NK-92 (cell line): ENCODE measurements around the gene LSM3.
A peak's percentile ranks its signal among the peaks of the same experiment; 100 is the strongest.

Source experiments
- DNase-seq: peaks from one replicate; lab custom pipeline; 2025; ENCODE audit not compliant: unreplicated experiment; lab: John Stamatoyannopoulos, UW

The LSM3 gene

DNA sequence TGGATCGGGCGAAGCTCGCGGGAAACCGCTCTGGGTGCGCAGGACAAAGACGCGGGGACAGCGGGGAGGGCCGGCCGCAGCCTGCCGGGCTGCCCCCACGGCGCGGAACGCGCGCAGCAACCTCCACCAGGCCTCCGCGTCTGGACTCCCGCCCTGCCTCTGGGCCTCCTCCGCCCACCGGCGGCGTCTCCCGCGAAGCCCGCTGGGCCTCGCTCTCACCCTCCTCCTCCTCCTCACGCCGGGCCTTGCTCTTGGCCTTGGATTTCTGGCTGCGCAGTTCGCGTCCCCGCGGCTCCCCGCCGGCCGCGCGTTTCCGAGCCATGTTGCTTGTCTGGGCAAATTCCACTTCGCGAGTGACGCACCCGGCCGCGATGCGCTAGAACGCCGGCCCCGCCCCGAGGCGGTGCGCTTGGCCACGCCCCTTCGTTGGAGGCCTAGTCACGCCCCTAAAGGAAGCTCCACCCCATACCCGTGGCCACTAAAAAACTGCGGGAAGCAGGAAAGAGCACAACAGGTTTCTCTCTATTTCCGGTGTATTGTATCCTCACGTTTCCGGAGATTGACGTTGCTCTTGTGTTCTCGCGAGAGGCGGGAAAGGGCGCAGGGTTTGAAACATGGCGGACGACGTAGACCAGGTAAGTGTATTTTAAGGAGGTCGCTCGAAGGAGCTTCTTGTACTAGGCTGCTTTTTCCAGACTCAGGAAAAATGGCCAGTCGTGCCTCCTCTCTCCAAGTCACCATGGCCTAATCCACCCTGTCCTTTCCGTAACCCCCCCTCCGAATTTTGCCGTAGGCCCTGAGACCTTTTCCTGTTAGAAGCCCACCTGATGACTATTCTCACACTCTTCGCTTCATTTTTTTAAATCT, at the start of gene LSM3, which contains the start of gene XPC:
Gene LSM3, plus strand, starts transcription at position 571 of the 867 bp plus-strand sequence. Its CDS starts 44 bp downstream, at position 615.
Gene XPC, minus strand, starts transcription at position 355 of the 867 bp plus-strand sequence. Its CDS starts 33 bp downstream, at position 322.
- DNase-seq: peak; percentile 74

DNA sequence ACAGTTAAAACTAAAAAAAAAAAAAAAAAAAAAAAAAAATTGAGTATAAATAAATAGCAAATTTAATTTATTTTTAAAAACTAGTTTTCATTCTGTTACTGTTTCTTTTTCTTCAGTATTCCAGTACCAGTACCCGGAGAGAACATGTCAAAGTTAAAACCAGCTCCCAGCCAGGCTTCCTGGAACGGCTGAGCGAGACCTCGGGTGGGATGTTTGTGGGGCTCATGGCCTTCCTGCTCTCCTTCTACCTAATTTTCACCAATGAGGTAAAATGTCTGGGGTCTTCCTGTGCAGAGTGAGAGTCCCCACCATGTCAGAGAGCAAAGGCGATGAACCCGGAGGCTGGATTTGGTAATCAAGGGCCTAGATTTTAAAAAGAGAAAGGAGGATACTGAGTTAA, 49.3 kb upstream of the LSM3 start:
- DNase-seq: no peak

DNA sequence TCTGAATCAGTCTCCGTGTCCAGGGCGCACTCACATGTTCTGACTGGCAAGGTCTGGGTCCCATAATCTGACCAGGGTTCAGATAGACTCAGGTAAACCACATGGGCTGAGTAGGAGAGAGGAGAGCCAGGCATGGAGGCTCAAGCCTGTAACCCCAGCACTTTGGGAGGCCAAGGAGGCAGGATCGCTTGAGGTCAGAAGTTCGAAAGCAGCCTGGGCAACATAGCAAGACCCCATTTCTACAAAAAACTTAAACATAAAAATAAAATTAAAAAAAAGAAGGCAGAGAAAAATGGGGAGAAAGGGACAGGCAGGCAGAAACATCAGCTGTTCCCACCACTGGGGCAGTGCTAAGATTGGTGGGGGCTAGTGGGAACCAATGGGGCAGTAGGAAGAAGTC, 48.4 kb upstream of the LSM3 start:
- DNase-seq: no peak

DNA sequence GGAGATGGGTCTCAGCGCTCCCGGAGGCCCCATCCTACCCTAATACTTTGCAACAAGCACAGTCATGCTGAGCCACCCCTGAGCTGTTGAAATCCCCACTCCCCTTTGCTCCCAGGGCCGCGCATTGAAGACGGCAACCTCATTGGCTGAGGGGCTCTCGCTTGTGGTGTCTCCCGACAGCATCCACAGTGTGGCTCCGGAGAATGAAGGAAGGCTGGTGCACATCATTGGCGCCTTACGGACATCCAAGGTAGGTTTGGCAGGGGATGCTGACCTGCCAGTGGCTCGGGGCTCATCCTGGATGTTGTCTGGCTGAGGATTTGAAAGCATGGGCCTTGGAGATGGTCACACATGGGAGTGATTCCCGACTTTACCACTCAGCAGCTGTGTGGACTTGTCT, 47.9 kb upstream of the LSM3 start:
- no peak for DNase-seq

DNA sequence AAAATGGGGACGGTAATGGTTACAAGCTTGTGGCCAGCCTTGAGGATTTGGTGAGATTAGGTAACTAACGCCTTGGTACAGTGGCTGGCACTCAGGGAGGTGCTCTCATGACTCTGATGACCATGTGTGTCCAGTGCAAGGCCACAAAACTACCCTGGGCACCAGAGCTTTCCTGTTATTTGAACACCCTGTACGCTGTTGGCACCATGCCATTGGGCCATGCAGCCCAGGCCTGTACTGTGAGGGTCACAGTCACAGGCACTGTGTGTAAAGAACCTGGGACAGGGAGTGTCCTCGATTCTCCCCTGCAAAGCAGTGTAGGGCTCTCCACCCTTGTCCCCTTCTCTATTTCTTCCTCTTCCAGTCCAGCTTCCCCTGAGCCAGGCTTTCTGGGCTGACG, 47.5 kb upstream of the LSM3 start:
- no peak for DNase-seq

DNA sequence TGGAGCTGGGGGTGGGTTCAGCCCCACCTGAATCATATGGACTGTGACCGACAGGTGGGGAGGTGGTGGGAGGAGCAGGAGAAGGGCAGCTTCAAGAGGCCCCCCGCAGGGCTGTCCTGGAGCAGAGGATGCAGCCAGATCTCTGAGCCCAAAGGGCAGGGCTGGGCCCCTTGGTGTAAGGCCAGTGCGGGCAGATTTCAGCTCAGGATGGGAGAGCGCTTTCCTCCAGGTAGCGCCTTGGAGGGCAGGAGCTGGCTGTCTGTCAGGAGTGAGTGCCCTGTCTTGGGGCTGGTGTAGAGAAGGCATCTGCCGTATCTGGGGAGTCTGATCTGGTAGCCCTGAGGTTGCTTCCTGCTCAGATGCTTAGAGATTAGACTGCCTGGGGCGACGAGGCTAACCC, 46.5 kb upstream of the LSM3 start:
- DNase-seq: no peak

DNA sequence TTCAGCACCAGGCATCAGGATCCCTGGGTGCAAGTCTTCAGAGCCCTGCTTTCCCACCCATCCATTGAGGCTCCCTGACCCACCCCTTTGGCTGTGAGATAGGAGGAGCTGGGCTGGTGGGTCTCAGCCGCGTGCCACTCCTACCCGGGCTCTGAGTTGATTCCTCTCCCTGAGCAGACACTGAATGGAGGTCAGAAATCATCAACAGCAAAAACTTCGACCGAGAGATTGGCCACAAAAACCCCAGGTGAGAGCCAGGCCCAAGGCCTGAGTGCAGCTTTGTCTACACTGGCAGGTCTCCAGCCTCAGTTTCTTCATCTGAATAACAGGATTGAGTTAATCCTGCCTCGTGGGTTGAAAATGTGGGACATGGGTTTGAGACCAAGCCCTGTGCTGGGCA, 45.9 kb upstream of the LSM3 start:
- DNase-seq: no peak

DNA sequence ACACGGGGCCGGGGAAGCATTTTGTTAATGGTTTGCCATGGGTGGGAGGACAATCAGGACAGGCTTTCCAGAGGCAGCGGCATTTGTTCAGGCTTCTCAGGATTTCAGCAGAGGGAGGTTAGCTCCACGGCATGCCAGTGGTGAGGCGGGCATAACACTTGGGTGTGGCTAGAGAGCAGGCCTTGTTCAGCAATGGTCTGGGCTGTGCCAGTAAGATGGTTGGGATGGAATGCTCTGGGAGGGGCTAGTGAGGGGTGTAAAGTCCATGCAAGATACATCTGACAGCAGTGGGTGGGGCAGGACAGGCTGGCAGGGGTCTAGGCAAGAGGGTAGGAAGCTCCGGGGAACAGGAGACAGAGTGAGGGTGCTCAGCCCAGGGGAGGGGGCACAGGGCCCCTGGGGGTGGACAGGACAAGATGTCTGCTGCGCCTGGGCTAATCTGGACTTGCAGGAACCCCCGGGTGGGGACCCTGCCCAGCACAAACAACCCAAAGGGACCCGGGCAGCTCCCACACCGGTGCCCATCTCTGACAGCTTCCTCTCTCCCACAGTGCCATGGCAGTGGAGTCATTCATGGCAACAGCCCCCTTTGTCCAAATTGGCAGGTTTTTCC, 45.3 kb upstream of the LSM3 start:
- no peak for DNase-seq

DNA sequence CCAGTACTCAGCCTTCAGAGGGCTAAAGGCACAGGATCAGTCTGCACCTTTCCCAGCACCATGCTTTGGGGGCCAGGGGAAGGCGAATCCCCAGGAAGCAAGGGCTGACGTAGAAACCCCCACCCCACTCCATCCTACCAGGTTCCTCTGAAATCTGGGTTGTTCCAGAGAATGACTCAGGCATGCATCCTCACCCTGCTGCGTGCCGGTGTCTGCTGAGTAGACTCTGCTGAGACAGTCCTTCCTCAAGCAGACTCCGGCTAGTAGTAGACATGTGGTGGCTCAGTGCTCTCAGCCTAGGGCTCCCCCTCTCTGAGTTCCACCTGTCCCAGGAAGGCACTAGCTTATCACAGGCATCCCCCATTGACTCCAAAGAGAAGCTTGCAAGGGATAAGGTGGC, 44.7 kb upstream of the LSM3 start:
- DNase-seq: no peak

DNA sequence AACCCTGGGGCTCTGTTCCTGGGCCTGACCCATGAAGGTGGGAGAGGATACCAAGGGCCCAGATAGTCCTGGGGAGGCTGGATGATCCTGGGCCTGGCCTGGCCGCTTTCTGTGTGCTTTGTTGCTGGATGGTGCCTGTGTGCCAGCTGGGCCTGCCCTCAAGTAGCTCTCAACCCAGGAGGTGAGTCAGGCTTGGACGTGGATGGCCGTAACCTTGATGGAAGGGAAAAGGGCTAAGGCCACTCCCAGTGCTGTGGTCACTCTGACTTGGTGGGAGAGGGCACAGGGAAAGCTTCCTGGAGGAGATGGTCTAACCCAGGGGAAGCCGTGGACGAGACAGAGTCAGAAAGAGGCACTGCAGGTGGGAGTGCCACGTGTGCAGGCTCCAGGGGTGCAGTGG, 44.3 kb upstream of the LSM3 start:
- no peak for DNase-seq

DNA sequence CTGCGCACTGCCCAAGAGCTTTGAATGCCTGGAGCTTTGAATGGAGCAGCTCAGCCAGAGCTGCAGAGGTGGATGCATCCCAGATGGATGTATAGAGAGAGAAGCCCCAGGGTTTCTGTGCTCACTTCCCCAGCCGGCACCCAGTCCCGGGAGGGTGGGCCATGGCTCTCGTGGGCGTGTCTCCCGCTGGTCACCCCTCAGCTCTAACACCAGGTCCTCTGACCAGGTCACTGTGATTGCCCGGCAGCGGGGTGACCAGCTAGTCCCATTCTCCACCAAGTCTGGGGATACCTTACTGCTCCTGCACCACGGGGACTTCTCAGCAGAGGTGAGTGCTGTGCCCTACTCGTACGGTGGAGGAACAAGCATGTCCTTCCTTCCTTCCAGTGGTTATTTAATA, 43.0 kb upstream of the LSM3 start:
- DNase-seq: no peak

DNA sequence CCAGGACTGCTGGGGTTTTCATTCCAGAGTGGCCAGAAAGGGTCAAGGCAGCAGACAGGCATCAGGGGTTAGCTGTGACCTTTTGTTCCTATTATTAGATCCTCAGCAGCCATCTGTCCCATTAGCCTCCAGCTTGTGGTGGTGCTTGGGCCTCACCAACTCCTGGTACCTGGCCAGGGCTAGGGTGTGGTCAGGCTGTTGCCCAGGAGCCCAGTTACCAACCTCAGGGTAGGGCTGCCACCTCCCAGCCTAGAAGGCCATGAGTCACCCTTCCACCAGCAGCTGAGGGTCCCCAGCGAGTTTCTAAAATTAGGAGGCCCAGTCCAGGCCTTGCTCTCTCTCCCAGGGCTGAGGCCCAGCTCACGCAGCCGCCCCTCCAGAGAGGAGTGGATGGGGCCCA, 41.6 kb upstream of the LSM3 start:
- DNase-seq: no peak

DNA sequence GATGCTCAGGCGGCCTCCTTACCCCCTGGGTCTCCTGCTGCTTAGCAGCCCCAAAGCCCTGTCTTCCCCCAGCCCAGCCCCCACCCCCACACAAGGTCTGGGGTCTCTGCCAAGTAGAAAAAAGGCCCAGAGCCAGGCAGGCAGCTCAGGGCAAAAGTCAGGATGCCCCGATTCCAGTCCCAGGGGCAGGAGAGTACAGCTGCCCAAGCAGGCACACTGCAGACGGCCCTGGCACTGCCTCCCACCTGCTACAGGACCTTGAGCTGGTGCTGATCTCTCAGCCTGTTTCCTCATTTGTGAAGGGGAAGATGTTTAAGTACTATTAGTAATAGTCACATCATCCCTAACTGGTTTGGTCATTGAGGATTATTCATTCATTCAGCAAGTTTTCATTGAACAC, 41.2 kb upstream of the LSM3 start:
- DNase-seq: no peak

DNA sequence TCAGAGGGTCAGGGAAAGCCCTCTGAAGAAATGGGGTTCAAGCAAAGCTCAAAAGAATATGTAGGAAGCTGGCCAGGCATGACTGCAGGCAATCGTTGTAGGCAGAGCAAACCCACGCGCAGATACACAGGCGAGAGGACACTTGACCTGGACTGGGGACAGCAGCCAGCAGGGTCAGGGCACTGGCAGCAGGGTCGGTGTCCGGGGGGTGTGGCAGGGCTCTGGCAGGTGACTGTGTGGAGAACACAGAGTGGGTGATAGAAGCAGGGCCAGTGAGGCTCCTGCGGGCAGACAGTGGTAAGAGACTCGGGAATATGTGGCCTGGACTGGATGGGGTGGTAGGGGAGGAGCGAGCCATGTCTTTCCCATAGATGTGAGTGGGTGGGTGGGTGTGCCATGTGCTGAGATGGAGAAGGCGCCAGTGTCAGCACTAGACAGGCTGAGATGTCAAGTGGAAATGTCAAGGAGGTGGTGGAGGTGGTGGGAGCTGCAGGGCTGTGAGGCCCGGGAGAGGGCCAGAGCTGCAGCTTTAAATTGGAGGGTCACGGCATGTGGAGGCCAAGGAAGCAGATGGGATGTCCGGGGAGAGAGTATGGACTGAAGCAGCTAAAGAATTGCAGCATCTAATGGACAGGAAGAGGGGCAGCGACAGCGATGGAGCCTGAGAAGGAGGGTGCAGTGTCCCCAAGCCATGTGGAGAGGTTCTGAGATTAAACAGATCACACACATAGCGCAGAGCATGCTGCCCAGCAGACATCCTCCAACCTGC, 40.3 kb upstream of the LSM3 start:
- no peak for DNase-seq

DNA sequence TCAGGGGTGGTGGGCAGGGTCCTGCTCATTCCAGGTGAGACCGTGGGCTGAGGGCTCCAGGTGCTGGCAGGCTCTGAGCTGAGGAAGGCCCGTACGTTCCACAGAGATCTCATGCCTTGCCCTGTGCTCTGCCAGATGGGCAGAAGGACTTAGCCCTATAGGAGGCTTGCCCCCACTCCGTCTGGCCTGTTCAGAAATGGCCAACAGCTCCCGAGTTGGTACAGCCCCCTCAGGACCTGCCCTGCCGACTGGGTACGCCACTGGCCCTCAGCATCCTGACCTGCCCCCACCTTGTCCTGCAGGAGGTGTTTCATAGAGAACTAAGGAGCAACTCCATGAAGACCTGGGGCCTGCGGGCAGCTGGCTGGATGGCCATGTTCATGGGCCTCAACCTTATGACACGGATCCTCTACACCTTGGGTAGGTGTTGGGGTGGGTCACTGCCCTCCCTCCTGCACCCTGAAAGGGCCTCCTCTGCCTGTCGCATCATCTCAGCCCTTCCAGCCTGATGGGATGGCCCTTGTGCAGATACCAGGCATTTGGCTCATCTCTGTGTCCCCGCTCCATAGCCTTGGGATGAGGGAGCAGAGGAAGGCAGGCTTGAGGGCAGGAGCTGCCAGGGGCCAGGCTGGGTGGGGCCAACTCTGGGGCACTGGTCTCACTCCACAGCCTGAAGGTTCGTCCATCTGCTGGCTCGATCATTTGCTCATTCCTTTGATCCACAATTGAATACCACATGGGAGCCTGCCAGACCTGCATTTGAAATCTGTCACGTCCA, 39.5 kb upstream of the LSM3 start:
- no peak for DNase-seq

DNA sequence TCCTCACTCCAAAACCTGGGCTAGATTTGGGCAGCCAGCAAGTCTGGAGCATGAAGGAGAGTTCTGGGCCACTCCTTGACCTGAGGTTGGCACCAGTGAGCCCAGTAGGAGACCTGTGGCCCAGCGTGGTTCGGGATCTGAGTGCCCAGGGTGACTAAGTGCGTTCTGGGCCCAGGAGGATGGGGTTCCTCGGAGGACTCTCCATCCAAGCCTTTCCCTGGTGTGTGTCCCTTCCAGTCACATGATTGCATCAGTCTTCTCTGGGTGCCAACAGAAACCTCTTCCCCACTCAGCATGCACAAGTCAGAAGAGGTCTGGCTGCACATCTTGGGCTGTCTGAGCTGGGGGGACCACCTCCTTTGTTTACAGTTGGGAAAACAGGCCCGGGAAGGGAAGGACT, 38.8 kb upstream of the LSM3 start:
- DNase-seq: no peak

DNA sequence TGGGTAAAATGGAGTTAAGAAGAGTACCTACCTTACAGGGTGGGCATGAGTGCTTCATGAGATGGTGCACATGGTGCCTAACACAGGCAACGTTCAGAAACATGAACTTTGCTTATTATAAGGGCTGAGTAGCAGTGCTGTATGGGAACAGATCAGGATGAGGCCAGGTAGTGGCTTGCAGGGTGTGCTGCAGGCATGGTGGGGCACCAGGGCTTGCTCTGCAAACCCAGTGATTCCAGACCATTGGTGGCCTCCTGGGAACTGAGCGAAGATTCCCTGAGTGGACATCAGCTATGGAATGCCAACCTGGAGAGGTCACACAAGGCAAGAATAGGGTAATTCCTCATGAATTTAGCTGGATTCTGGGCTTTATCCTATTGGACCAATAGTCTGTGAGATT, 37.9 kb upstream of the LSM3 start:
- DNase-seq: no peak

DNA sequence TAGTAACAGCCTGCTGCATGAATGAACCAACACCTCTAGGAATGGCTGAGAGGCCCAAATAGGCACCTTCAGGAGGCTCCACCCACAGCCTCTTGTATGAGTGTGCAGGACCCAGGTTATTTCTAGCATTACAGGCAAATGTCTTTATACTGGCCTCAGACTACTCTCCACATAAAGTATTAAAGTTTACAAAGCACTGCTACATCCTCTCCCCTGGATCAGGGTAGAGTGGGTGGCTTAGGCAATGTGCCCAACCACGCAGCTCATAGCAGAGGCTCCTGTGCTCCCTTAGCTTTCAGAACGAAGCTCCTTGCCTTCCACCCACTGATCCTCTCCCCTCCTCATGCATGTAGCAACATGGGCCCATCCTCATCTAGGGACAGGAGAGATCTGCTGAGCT, 37.5 kb upstream of the LSM3 start:
- no peak for DNase-seq

DNA sequence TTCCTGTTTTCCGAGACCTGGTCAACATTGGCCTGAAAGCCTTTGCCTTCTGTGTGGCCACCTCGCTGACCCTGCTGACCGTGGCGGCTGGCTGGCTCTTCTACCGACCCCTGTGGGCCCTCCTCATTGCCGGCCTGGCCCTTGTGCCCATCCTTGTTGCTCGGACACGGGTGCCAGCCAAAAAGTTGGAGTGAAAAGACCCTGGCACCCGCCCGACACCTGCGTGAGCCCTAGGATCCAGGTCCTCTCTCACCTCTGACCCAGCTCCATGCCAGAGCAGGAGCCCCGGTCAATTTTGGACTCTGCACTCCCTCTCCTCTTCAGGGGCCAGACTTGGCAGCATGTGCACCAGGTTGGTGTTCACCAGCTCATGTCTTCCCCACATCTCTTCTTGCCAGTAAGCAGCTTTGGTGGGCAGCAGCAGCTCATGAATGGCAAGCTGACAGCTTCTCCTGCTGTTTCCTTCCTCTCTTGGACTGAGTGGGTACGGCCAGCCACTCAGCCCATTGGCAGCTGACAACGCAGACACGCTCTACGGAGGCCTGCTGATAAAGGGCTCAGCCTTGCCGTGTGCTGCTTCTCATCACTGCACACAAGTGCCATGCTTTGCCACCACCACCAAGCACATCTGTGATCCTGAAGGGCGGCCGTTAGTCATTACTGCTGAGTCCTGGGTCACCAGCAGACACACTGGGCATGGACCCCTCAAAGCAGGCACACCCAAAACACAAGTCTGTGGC, 36.8 kb upstream of the LSM3 start:
- DNase-seq: no peak

DNA sequence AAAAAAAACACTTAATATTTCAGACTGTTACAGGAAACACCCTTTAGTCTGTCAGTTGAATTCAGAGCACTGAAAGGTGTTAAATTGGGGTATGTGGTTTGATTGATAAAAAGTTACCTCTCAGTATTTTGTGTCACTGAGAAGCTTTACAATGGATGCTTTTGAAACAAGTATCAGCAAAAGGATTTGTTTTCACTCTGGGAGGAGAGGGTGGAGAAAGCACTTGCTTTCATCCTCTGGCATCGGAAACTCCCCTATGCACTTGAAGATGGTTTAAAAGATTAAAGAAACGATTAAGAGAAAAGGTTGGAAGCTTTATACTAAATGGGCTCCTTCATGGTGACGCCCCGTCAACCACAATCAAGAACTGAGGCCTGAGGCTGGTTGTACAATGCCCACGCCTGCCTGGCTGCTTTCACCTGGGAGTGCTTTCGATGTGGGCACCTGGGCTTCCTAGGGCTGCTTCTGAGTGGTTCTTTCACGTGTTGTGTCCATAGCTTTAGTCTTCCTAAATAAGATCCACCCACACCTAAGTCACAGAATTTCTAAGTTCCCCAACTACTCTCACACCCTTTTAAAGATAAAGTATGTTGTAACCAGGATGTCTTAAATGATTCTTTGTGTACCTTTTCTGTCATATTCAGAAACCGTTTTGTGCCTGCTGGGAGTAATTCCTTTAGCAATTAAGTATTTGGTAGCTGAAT, 35.9 kb upstream of the LSM3 start:
- DNase-seq: no peak
